Large intestine (tissue), 3 donors: Measurements from ENCODE around the gene SLC16A2. TPM values are rescaled to one million over a fixed set of nuclear protein-coding genes. Genes with fewer than 3 reads are reported as not detected.

ENCODE experiments used
- DNase-seq, 2 donors: peaks; one replicate each; pipeline versions ENCODE4 v3.0.0 to v3.0.0-alpha.2; 2013
- H3K27ac ChIP-seq: one replicate; pipeline ENCODE4 v1.5.1; 2013; ENCODE audit warnings: low read length
- H3K27me3 ChIP-seq: 2 replicates; pipeline ENCODE4 v1.6.1; 2013; ENCODE audit warnings: low read length; ENCODE audit not compliant: control insufficient read depth, insufficient read depth
- H3K36me3 ChIP-seq: 2 replicates; pipeline ENCODE4 v1.6.1; 2013; ENCODE audit warnings: low read length; ENCODE audit not compliant: control insufficient read depth, insufficient read depth
- H3K4me1 ChIP-seq: one replicate; pipeline ENCODE4 v1.6.1; 2013; ENCODE audit warnings: low read length; ENCODE audit not compliant: control insufficient read depth, insufficient read depth
- H3K4me3 ChIP-seq: one replicate; pipeline ENCODE4 v1.5.1; 2013; ENCODE audit warnings: low read length
- H3K9me3 ChIP-seq: one replicate; pipeline ENCODE4 v1.6.1; 2013; ENCODE audit warnings: mild to moderate bottlenecking, low read depth, low read length, moderate library complexity; ENCODE audit not compliant: control insufficient read depth
- WGBS: methylation state at CpG from one replicate; pipeline ENCODE4 v1.1.5; 2013; ENCODE audit warnings: low lambda C conversion rate; ENCODE audit not compliant: insufficient coverage; 5-methylcytosine and 5-hydroxymethylcytosine counted together
- polyA plus RNA-seq: library from polyadenylated mRNA; unstranded; fragments of 120-200 nt; gene quantifications from one replicate; pipeline ENCODE4 v1.2.1, GENCODE V29; 2013

SLC16A2 gene
- polyA plus RNA-seq, 1 donor = 7.2 TPM

DNA sequence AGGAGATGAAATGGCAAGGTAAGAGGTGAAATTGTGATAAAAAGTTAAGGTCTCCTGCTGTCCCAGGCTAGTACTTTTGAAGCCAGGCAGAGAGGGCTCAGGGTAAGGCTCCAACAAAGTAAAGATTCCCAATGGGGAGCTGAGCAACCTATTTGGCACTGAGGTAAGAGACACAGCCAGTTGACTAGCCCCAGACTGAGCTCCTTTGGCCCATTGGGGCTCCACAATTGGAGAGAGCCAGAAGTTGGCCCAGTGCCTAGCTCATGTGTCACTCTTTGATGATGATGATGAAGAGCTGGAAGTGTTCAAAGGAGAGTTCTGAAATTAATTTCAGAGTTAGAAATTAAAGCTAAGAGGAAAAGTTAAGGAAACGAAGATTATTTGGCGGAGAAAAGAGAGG, 98.6 kb downstream of the SLC16A2 start:
- no peaks in the 10 kb centered on the region for H3K27me3 ChIP-seq

GRCh38 chrX:74520291-74520690, 99.0 kb downstream of the SLC16A2 start:
- no CpG with 5 or more reads among the region's 3 CpGs for WGBS
- no peak overlapping the region for H3K4me3 ChIP-seq
- H3K36me3 ChIP-seq = no peaks in the 10 kb centered on the region
- H3K27me3 ChIP-seq = peaks cover under 1% of the 10 kb centered on the region
- H3K9me3 ChIP-seq = no peaks in the 10 kb centered on the region
- DNase-seq = no peak
- H3K4me1 ChIP-seq = no peaks in the 10 kb centered on the region
- H3K27ac ChIP-seq = no peak overlapping the region

More for the DNA sequence above, 98.6 kb downstream of the SLC16A2 start:
- no peak overlapping the region for H3K27ac ChIP-seq
- DNase-seq = no peak
- H3K36me3 ChIP-seq = no peaks in the 10 kb centered on the region
- H3K4me1 ChIP-seq = no peaks in the 10 kb centered on the region
- H3K4me3 ChIP-seq = no peak overlapping the region
- no peaks in the 10 kb centered on the region for H3K9me3 ChIP-seq
- WGBS = no CpG with 5 or more reads among the region's 2 CpGs

- H3K4me3 ChIP-seq = no peak overlapping the region
- no peak for DNase-seq
- no peaks in the 10 kb centered on the region for H3K36me3 ChIP-seq
- peaks cover 3% of the 10 kb centered on the region for H3K27me3 ChIP-seq
- WGBS = no CpG with 5 or more reads among the region's 8 CpGs
- H3K9me3 ChIP-seq = no peaks in the 10 kb centered on the region
- H3K4me1 ChIP-seq = no peaks in the 10 kb centered on the region
- H3K27ac ChIP-seq = no peak overlapping the region
Measured at GRCh38 chrX:74520896-74521295, 99.6 kb downstream of the SLC16A2 start.

- no CpG with 5 or more reads among the region's 9 CpGs for WGBS
- Histone ChIP-seq H3K36me3 (no peaks in the 10 kb centered on the region), H3K9me3 (no peaks in the 10 kb centered on the region), H3K4me1 (peaks cover under 1% of the 10 kb centered on the region), H3K27ac (peak overlapping the region; percentile 17), H3K4me3 (no peak overlapping the region), H3K27me3 (peaks cover 3% of the 10 kb centered on the region)
- DNase-seq = peak in 1 of 2 donors; percentile 3
Measured at GRCh38 chrX:74521961-74522751, 100.9 kb downstream of the SLC16A2 start.

- Histone ChIP-seq H3K4me1 (peaks cover 10% of the 10 kb centered on the region), H3K27me3 (peaks cover 3% of the 10 kb centered on the region), H3K36me3 (no peaks in the 10 kb centered on the region), H3K9me3 (no peaks in the 10 kb centered on the region), H3K27ac (no peak overlapping the region), H3K4me3 (no peak overlapping the region)
- WGBS = no CpG with 5 or more reads among the region's 1 CpG
- no peak for DNase-seq
Measured at GRCh38 chrX:74523224-74523623, 101.9 kb downstream of the SLC16A2 start.

- peaks cover 10% of the 10 kb centered on the region for H3K4me1 ChIP-seq
- H3K27ac ChIP-seq = no peak overlapping the region
- DNase-seq = no peak
- H3K27me3 ChIP-seq = peaks cover 3% of the 10 kb centered on the region
- WGBS = no CpG with 5 or more reads among the region's 13 CpGs
- no peaks in the 10 kb centered on the region for H3K36me3 ChIP-seq
- H3K4me3 ChIP-seq = no peak overlapping the region
- no peaks in the 10 kb centered on the region for H3K9me3 ChIP-seq
Measured at GRCh38 chrX:74523870-74524735, 102.8 kb downstream of the SLC16A2 start.

GRCh38 chrX:74525116-74525515, 103.8 kb downstream of the SLC16A2 start:
- DNase-seq = no peak
- no peak overlapping the region for H3K27ac ChIP-seq
- H3K4me3 ChIP-seq = no peak overlapping the region
- H3K27me3 ChIP-seq = peaks cover 3% of the 10 kb centered on the region
- peaks cover 10% of the 10 kb centered on the region for H3K4me1 ChIP-seq
- H3K36me3 ChIP-seq = no peaks in the 10 kb centered on the region
- no peaks in the 10 kb centered on the region for H3K9me3 ChIP-seq

DNA sequence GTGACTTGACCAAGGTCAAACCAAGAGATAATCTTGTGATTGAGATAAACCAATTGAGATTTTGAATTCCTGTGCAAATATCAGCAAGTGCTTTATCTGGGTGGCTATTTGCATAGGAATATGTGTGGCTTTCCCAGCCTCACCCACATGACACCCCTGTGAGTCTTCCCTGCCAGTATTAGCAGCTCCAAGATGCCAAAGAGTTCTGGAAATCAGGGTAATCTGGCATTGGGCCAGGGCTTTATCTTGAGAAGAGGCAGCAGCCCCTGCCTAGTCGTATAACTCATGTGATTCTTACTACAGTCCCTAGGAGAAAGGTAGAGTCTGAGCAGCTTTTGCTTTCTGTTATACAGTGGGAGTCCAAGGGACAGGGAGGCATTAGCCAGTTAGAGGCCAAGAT, 105.5 kb downstream of the SLC16A2 start:
- no CpG with 5 or more reads among the region's 1 CpG for WGBS
- DNase-seq = peak; percentile 62 to 77
- no peak overlapping the region for H3K27ac ChIP-seq
- peaks cover 3% of the 10 kb centered on the region for H3K27me3 ChIP-seq
- no peaks in the 10 kb centered on the region for H3K9me3 ChIP-seq
- H3K36me3 ChIP-seq = no peaks in the 10 kb centered on the region
- peaks cover 10% of the 10 kb centered on the region for H3K4me1 ChIP-seq
- H3K4me3 ChIP-seq = no peak overlapping the region

DNA sequence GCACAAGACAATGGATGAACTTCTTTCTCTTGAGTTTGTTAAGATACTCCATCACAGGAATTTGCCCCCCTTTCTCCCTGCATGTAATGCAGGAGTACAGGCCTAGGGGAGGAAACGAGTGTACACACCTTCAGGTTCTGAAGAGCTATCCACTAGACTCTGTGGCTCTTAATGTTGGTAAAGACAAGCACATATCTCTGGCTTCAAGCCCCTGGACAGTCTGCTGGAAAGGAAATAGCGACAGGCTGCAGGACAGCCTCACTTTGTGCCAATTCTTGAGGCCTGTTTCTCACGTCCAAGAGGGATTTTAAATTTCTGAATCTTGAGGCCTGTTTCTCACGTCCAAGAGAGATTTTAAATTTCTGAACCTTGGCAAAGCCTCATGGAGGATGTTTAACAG, 106.1 kb downstream of the SLC16A2 start:
- Histone ChIP-seq H3K27me3 (peaks cover 3% of the 10 kb centered on the region), H3K4me1 (peaks cover 10% of the 10 kb centered on the region), H3K9me3 (no peaks in the 10 kb centered on the region), H3K27ac (no peak overlapping the region), H3K4me3 (no peak overlapping the region), H3K36me3 (no peaks in the 10 kb centered on the region)
- no peak for DNase-seq
- no CpG with 5 or more reads among the region's 4 CpGs for WGBS

- no peak for DNase-seq
- H3K4me3 ChIP-seq = no peak overlapping the region
- WGBS = no CpG with 5 or more reads among the region's 6 CpGs
- H3K27ac ChIP-seq = no peak overlapping the region
- peaks cover 3% of the 10 kb centered on the region for H3K27me3 ChIP-seq
- no peaks in the 10 kb centered on the region for H3K9me3 ChIP-seq
- no peaks in the 10 kb centered on the region for H3K36me3 ChIP-seq
- H3K4me1 ChIP-seq = peaks cover 10% of the 10 kb centered on the region
Measured at GRCh38 chrX:74529311-74529710, 108.0 kb downstream of the SLC16A2 start.
